GM19035 (cell line): ENCODE measurements around the gene AKAP10.
"Not testable (repeated sequence)": the region's sequence is repeated elsewhere in the genome, so short reads cannot be mapped to it uniquely, and the experiment has no call there.

ENCODE experiments used
- ATAC-seq: cut with Tn5 transposase; IDR thresholded peaks from one replicate; pipeline ENCODE4 v1.9.1; 2021; ENCODE audit not compliant: unreplicated experiment

Gene AKAP10

DNA sequence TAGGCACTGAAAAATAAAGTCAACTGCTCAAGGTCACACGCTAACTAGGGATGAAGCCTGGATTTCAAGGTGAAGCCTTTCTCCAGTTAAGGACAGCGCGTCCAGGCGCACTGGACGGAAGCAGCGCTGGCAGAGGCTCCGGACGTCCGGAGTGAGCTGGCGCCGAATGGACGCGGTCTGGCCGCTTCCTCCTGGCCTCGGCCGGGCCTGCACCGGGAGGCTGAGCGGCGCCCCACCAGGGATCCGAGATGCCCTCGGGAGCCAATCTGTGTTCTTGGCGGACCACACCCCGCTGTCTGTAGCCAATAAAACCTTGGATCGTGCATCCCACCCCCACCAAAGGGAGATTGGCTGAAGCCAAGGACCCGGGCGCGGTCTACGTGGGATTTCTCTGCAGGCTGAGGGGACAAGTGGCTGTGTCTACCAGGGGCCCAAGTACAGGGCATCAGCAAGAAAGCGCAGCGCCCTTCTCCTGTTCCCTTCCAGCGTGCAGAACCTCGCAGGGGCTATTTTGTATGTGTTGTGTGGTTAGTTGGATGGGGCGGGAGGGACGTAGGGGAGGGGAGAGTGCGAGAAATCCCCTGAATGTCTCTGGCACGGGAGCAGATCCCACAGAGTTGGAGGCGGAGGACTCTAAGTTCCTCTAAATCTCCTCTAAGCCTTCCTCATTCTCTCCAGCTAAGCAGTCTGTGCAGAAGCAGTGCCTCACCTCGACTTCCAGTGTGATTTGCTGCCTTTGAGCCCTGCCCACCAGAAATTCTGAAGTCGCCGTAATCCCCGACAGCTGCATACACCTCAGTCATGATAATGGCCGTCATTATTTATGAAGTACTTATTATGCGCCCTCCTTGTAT, 2.5 kb upstream of the AKAP10 start:
- ATAC-seq = no peak

DNA sequence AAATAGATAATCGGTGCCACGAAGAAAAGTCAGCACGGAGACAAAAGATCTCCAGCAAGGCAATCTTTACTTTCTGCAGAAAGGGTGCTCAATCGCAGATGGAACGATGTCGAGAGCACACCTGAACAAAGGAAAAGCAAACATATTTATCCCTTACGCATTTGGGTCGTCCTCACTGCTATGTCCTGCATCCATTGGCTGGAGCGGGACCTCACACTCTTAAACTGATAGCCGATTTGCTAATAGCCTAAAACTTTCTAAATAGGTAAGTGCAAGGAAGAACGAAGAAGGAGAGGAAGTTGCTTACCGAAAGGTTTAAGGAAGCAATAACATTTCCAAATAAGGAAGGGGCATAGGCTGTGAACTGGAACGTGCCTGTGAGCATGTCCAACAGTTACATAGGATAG, 1.2 kb upstream of the AKAP10 start:
- ATAC-seq = no peak

DNA sequence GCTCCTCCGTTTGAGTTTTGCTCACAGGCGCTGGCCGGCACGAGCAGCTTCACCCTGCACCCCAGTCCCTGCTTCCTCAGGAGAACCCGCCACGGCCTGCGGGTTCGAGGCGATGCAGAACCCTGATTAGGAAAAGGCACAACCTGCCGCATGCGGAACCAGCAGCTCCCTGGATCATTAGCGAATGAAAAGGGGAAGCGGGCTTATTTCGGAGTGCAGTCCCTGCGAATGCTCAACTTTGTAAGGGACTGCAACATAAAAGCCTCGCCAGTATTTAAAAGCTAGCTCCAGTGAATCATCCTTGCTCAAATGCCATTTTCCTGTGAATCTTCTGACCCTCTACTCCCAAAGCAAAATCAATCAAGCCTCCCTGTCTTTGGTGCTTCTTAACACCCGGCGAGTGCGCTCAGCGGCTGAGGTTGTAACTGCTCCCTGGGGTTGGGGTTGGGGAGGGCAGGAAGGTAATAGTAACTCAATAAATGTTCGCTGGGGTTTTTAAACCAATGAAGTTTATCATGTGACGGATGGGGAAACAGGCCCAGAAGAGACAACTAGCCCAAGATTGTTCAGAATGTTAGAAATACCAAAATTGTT, 678 bp upstream of the AKAP10 start:
- ATAC-seq = no peak

DNA sequence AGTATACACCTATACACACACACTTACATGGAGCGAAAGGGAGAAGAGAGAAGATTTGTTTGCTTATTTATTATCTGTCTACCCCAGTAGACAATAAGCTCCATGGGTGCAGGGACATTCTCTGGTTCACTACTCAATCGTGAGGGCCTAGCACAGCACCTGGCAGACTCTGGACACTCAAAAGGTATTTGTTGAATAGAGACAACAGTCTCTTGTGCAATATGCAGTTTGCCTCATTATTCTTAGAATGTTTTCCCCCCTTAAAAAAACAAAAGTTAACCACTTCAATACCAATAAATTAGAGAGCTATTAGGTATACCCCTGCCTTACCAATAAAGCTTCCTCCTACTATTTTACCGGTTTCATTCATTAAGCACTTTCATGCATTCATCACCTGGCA, 2.0 kb downstream of the AKAP10 start:
- ATAC-seq = no peak

DNA sequence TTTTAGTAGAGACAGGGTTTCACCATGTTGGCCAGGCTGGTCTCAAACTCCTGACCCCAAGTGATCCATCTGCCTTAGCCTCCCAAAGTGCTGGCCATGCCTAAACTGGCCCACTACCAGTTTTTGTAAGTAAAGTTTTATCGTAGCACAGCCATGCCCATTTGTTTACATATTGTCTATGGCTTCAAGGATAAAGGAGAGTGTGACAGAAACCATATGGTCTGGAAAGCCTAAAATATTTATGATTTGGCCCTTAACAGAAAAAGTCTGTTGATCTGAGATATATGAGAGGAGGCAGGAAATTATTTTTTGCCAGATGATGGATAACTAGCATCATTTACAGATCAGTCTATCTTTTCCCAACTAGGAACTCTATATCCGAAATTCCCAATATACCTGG, 4.5 kb downstream of the AKAP10 start:
- ATAC-seq = no peak

DNA sequence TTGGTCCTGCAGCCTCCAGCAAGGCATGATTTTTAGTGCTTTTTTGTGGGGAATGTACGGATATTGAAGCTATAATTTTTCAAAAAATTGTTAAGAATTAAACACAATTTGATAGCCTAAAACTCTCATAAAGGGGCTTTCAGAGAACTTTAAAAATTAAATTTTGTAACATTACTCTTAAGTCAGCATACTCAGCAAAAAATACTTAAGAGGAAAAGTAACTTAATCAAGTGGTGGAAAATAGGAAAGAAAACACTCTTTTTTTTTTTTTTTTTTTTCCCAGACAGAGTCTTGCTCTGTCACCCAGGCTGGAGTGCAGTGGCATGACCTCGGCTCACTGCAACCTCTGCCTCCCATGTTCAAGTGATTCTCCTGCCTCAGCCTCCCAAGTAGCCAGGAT, 14.7 kb downstream of the AKAP10 start:
- not testable (repeated sequence) for ATAC-seq

DNA sequence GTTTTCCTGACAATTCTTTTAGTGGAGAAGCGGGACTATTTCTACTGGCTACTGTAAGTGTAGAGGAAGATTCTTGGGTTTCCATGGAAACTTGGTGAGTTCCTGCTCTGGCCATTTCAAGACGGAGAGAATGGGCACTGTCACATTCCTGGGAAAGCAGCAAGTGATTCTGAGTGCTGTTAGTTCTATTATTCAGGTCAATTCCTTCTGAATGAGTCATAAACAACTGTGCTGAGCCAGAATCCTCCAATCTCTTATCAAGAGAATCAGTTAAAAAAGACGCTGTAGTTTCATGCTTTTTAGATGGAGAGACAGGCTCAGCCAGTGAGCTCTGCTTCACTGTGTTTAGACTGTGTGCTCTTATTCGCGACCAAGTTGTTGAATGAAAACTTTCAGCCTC, 19.6 kb downstream of the AKAP10 start:
- ATAC-seq = no peak

DNA sequence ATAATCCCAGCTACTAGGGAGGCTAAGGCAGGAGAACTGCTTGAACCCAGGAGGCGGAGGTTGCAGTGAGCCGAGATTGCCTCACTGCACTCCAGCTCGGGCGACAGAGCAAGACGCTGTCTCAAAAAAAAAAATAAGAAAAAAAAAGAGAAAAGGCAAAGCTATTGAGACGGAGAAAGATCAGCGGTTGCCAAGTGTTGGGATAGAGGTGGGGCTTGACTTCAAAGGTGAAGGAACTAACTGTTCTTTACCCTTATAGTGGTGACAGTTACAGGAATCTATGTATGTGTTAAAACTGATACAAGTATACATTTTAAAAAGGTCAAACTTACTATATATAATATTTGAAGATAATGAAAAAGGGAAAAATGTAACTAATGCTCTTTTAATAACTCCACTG, 22.5 kb downstream of the AKAP10 start:
- ATAC-seq = no peak

DNA sequence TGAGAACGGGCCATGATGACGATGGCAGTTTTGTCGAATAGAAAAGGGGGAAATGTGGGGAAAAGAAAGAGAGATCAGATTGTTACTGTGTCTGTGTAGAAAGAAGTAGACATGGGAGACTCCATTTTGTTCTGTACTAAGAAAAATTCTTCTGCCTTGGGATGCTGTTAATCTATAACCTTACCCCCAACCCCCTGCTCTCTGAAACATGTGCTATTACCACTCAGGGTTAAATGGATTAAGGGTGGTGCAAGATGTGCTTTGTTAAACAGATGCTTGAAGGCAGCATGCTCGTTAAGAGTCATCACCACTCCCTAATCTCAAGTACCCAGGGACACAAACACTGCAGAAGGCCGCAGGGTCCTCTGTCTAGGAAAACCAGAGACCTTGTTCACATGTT, 26.2 kb downstream of the AKAP10 start:
- not testable (repeated sequence) for ATAC-seq

DNA sequence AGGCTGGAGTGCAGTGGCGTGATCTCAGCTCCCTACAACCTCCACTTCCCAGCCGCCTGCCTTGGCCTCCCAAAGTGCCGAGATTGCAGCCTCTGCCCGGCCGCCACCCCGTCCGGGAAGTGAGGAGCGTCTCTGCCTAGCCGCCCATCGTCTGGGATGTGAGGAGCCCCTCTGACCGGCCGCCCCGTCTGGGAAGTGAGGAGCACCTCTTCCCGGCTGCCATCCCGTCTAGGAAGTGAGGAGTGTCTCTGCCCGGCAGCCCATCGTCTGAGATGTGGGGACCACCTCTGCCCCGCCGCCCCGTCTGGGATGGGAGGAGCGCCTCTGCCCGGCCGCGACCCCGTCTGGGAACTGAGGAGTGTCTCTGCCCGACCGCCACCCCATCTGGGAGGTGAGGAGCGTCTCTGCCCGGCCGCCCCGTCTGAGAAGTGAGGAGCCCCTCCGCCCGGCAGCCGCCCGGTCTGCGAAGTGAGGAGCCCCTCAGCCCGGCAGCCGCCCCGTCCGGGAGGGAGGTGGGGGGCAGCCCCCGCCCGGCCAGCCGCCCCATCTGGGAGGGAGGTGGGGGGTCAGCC, 26.9 kb downstream of the AKAP10 start:
- ATAC-seq = not testable (repeated sequence)

DNA sequence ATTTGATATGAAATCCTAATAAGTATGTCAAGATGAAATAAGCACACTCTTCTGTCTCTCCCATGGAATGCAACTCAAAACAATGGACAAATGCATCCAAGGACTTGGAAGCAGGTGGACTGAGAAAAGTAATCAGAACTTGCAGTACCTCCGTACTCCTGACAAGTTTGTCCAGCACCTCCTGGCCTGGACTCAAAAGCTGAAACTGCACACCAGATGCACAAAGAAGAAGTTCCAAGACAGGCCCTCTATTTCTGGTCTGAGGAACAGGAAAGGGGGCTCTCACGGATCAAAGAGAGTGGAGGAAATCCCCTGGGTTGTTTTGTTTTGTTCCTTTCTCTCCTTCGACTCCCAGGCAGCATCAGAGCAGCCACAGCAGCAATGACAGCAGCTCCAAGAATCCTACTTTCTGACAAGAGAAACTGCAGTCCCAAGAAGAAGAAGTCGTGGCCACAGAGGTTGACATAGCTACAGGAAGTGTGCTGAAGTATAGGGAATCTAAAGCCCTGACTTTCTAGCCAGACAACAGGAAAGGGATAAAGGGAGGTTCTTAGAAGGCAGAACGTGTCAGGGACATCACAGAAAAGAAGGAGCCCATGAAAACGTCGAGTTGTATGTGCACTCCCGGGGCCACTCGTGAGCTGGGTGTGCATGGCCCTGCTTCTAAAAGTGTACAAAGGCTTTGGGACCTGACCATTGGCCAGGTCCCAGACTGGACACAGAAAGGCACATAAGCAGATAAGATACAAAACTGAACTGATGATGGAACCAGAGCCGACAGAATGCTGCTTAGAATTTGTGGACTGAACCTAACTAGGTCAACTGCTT, 29.3 kb downstream of the AKAP10 start:
- ATAC-seq = no peak

DNA sequence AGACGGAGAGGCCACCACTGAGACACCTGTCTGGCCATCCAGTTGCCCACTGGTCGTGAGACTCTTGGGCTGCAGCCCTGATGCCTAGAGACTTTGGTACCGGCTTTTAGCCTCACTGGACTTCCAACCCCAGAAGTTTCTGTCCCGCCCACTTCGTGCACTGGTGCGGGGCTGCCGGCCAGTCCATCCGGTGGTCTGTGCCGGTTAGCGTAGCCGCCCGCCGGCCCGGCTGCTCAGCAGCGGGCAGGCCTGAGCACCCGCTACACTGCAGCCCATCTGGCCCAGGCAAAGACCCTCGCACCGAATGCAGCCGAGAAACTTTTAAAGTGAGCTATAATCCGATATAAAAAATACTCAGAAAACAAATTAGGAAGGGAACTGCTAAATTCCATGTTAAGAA, 30.7 kb downstream of the AKAP10 start:
- ATAC-seq = no peak

DNA sequence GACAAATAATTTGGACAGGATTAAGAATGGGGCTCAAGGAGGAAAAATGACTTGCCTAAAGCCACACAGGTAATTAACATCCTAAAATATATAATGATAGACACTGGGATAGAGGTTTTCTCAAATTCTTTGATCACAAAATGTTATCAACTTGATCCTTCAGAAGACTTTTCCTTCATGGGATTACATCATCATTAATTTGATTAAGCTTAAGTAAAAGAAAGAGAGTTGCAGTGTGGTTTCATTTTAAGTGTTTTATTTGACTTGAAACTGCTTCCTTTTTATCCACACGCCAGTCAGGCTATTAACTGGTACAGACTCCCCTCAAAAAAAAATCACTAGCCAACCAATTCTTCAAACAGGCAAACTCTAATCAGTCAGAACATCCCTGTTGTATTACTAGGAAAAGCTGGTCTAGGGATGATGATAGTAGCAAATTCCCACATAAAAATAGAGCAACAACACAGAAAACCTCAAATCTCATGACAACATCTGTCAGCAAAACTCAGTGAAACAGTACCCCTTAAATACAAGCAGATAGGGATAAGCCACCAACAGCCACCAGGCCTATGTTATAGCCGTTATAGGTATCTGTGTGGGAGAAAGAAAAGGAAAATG, 32.5 kb downstream of the AKAP10 start:
- ATAC-seq = no peak

DNA sequence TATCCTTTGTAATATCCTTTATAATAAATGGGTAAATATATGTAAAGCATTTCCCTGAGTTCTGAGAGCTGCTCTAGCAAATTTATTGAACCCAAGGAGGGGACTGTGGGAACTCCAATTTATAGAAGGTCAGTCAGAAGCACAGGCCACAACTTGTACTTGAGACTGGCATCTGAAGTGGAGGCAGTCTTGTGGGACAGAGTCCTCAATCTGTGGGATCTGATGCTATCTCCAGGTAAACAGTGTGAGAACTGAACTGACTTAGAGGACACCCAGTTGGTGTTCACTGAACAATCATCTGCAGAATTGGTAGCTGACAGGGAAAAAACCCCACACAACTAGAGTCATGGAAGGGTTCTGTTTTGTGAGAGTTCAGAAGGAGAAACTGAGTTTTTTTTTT, 34.0 kb downstream of the AKAP10 start:
- no peak for ATAC-seq

DNA sequence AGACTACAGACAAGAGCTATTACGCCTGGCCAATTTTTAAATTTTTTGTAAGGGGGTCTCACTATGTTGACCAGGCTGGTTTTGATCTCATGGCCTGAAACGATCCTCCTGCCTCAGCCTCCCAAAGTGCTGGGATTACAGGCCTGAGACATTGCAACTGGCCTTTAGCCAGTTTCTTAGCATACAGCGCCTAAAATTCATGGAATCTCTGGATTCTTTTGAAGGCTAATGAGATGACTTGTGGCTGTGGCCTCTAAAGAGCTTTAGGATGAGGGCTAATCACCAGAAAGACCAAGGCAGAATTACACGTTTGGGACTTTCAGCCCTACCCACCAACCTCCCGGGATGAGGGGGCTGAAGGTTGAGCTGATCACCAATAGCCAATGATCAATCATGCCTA, 34.6 kb downstream of the AKAP10 start:
- ATAC-seq = no peak

DNA sequence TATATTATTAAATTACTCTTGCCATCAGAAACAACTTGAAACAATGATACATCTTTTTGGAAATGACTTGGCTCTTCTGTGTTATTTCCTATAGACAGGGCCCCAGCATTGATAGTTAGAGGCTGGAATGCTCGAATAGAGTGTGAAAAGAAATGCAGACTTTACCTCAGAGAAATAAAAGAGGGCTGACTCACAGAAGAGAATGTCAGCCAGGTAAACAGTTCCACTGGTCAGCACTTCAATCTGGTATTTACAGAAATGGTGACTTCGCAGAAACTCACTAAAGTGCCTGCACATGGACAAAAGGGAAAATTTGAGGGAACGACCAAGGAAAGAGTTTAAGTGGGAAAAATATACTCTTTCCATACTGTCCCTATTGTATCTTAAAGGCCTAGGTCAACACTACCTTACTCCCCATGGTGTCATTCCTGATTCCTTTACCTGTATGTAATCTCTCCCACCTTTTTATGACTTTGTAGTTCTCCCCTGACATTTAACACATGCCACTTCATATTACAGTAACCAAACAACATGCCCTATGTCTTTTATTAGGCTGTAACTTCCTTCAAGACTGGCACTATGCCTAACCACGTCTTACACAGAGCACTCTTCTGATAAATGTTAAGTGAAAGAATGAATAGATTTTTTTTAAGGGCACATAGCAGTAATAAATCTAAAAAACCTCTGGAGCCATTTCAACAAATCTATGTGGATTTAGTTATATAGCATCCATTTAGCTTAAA, 36.7 kb downstream of the AKAP10 start:
- no peak for ATAC-seq

DNA sequence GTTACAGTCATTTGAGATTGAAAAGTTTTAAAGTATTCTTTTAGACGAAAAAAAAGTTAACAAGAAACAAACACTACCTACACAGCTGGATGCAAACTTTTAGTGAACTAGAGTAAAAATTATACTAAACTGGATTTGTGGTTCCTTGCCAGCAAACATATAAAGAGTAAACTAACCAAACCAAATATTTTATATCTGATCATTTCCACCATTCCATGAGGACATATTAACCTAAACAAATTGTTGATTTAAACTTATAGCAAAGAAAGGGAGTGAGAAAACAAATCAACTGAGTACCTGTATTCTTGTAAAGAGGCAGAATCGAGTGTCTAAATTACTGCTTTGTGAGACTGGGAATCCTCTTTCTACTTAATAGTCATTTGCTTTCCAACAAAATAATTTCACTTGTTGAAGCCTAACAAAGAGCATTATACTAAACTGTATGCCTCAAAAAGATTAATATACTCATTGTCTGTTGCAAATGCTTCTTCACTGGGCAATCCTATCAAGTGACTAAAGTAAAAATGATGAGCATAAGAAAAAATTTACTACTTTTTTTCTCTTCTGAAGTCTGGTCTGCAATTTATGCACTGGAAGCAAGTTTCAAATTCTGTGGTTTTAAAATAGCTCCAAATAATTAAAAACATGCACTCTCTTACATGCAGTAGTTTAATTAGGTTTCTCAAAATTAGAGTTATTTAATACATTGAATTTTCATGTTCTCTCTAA, 37.5 kb downstream of the AKAP10 start:
- ATAC-seq = no peak

DNA sequence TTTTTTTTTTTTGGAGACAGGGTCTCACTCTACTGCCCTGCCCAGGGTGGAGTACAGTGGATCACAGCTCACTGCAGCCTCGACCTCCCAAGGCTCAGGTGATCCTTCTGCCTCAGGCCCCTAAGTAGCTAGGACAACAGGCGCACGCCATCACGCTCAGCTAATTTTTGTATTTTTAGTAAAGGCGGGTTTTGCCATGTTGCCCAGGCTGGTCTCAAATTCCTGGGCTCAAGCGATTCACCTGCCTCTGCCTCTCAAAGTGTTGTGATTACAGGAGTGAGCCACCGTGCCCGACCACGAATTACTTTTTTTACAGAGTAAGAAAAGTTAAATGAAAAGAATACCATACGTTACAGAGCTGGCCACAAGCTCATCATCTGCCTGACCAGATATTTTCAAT, 38.9 kb downstream of the AKAP10 start:
- ATAC-seq = no peak

DNA sequence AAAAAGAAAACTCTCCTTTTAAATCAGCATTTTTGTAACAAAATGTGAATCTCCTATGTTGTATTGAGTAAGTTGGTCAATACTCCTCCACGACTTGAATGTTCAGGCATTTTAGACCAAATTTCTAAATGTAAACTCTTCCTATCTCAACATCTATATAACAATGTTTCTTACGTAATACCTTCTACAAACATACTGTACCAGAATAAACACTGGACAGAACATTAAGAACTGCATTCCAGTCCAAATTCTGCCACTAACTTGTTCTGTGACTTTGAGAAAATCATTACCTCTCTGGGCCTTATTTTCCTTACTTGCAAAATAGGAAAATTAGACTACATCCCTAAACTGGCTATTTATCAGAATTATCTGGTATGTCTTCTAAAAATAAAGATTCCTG, 40.1 kb downstream of the AKAP10 start:
- ATAC-seq = no peak

DNA sequence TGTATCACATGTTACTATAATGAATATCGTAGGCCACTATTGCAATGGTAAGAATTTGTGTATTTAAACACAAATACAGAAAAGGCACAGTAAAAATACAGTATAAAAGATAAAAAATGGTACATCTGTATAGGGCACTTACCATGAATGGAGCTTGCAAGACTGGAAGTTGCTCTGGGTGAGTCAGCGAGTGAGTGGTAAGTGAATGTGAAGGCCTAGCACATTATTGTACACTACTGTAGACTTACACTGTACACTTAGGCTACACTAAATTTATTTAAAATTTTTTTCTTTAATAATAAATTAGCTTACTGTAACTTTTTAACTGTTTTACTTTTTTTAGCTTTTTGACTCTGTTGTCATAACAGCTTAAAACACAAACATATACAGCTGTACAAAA, 42.5 kb downstream of the AKAP10 start:
- no peak for ATAC-seq
